ENCODE measurements around the gene TAF11. TPM values are rescaled to one million over a fixed set of nuclear protein-coding genes. Genes with fewer than 3 reads are reported as not detected.

TAF11 gene
- total and polyA plus RNA-seq, 10 donors: 19.1 to 56.3 (median 25.9) TPM

- Histone ChIP-seq H3K27ac (no peak overlapping the region), H3K36me3 (no peaks in the 10 kb centered on the region), H3K4me3 (no peak overlapping the region), H3K9me3 (no peaks in the 10 kb centered on the region), H3K4me1 (peaks cover 0 to 29% (median 7%) of the 10 kb centered on the region in 6 donors), H3K27me3 (replicated peaks in 1 of 7) (no peaks in the 10 kb centered on the region)
- intact Hi-C loops (cut with DNase I; ENCODE audit: low total_unique reads): no loop called here
- 87 to 95% (median 91%) methylated on average over 4 of the region's 4 CpGs for WGBS, 5 donors
- DNase-seq: no peak
- no peak for TF ChIP-seq POLR2AphosphoS5 (IDR thresholded peaks at IDR 0.05)
- no peak for TF ChIP-seq POLR2A (IDR thresholded peaks at IDR 0.05)
- no peak for TF ChIP-seq CTCF (IDR thresholded peaks at IDR 0.05 in 8 of 11, conservative IDR thresholded peaks at IDR 0.05 in 3 of 11)
Observed at GRCh38 chr6:34929241-34929978, 41.6 kb upstream of the TAF11 start.

- no peaks in the 10 kb centered on the region for H3K27me3 ChIP-seq (replicated peaks in 1 of 7)
- DNase-seq: no peak
- no peak overlapping the region for H3K4me3 ChIP-seq
- 68 to 97% (median 79%) methylated on average over 1 of the region's 1 CpG for WGBS, 5 donors
- no peaks in the 10 kb centered on the region for H3K9me3 ChIP-seq
- H3K4me1 ChIP-seq: peaks cover 0 to 22% (median 2%) of the 10 kb centered on the region in 6 donors
- intact Hi-C loops (cut with DNase I; ENCODE audit: low total_unique reads): no loop called here
- no peaks in the 10 kb centered on the region for H3K36me3 ChIP-seq
- TF ChIP-seq POLR2AphosphoS5 (IDR thresholded peaks at IDR 0.05): no peak
- H3K27ac ChIP-seq: no peak overlapping the region
Observed at GRCh38 chr6:34928695-34929094, 40.9 kb upstream of the TAF11 start.

DNA sequence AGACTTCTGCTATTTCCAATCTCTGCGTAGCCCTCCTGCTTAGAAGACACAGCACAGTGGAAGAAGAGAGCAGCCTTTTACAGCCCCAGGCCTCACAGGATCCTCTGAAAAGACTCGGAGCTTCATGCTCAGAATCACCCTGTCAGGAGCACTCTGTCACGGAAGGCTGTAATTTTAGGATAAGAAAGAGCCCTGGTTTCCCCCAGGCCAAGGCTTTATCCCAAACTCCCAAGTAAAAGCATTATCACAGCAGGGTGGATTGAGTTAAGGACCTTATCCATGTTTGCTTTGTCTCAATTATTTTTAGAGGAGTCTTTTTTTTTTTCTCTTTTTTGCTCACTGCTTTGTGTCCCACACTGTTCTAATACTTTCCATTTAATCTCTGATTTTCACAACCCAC lies 40.4 kb upstream of the TAF11 start:
- no peaks in the 10 kb centered on the region for H3K27me3 ChIP-seq (replicated peaks in 1 of 7)
- H3K36me3 ChIP-seq: no peaks in the 10 kb centered on the region
- TF ChIP-seq POLR2AphosphoS5 (IDR thresholded peaks at IDR 0.05): no peak
- H3K9me3 ChIP-seq: no peaks in the 10 kb centered on the region
- 93 to 97% (median 95%) methylated on average over 3 of the region's 3 CpGs for WGBS, 5 donors
- H3K27ac ChIP-seq: no peak overlapping the region
- intact Hi-C loops (cut with DNase I; ENCODE audit: low total_unique reads): no loop called here
- no peak overlapping the region for H3K4me3 ChIP-seq
- DNase-seq: no peak
- peaks cover 0 to 21% (median 2%) of the 10 kb centered on the region in 6 donors for H3K4me1 ChIP-seq

DNA sequence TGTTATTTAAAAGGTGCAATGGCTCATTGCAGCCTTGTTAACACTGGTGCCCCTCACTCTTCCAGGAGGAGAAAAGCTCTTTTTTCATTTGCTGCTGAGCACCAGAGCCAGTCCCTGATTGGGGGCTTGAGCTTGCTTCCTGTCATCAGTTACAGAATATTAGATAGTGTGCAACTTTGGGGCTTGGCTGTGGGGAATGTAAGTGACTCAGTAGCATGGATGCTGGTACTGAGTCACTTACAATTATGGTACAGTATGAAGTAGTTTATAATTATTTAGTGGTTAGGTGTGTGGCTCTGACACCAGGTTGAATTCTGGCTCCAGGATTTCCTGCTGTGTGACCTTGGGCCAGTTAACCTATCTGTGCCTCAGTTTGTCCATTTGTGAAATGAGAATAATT lies 38.8 kb upstream of the TAF11 start:
- DNase-seq: no peak
- H3K4me3 ChIP-seq: no peak overlapping the region
- intact Hi-C loops (cut with DNase I; ENCODE audit: low total_unique reads): no loop called here
- H3K4me1 ChIP-seq: peaks cover 0 to 21% (median 2%) of the 10 kb centered on the region in 6 donors
- no peak overlapping the region for H3K27ac ChIP-seq
- no peaks in the 10 kb centered on the region for H3K9me3 ChIP-seq
- H3K27me3 ChIP-seq (replicated peaks in 1 of 7): no peaks in the 10 kb centered on the region
- H3K36me3 ChIP-seq: no peaks in the 10 kb centered on the region
- TF ChIP-seq POLR2AphosphoS5 (IDR thresholded peaks at IDR 0.05): no peak
- TF ChIP-seq POLR2A (IDR thresholded peaks at IDR 0.05): no peak
- no peak for TF ChIP-seq CTCF (IDR thresholded peaks at IDR 0.05 in 8 of 11, conservative IDR thresholded peaks at IDR 0.05 in 3 of 11)

DNA sequence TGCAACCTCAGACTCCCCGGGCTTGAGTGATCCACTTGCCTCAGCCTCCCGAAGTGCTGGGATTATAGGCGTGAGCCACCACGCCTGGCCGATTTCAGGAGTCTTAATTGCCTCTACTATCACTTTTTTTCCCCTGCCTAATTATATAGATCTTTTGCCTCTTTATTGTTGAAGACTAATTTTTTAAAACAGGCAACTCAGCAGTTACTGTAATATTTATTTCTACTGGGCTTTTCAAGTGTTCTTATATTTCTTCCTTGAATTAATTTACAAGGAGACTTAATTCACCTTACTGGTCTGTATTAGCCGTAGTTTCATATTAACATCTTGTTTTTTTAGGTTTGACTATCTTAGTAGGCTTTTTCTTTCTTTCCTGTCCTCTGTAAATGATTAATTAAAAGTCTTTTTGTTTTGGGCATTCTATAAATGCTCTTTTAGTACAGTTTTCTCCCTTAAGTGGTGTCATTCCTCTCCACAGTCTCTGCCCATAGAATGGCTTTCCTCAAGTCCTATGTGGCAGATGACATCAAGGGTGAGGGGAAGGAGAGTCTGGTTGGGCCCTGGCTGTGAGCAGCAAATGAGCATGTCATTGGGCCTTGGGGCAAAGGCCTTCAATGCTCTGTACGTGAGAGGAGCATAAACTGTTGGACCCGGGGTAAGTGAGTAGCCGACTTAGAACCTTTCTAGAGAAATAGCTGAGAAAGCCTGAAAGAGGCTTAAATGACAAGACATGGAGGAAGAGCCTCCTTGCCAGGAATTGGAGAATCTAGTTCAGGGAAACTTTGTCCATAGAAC lies 37.2 kb upstream of the TAF11 start:
- Histone ChIP-seq H3K4me3 (no peak overlapping the region), H3K27ac (no peak overlapping the region), H3K4me1 (peaks cover 0 to 13% (median 2%) of the 10 kb centered on the region in 6 donors), H3K36me3 (no peaks in the 10 kb centered on the region), H3K9me3 (no peaks in the 10 kb centered on the region), H3K27me3 (replicated peaks in 1 of 7) (no peaks in the 10 kb centered on the region)
- 95 to 98% (median 95%) methylated on average over 9 of the region's 9 CpGs for WGBS, 5 donors
- no peak for DNase-seq
- intact Hi-C loops (cut with DNase I; ENCODE audit: low total_unique reads): no loop called here
- TF ChIP-seq POLR2AphosphoS5 (IDR thresholded peaks at IDR 0.05) (no peak), POLR2A (IDR thresholded peaks at IDR 0.05) (no peak), CTCF (IDR thresholded peaks at IDR 0.05 in 8 of 11, conservative IDR thresholded peaks at IDR 0.05 in 3 of 11) (no peak)

Data from spleen (tissue), 11 donors.